OCI-M2 (cell line): ENCODE data around the gene FANCE.
A peak's percentile ranks its signal among the peaks of the same experiment; 100 is the strongest.

Experiments
- DNase-seq: peaks from one replicate; lab custom pipeline; 2025; ENCODE audit not compliant: unreplicated experiment; lab: John Stamatoyannopoulos, UW

FANCE gene, protein sequence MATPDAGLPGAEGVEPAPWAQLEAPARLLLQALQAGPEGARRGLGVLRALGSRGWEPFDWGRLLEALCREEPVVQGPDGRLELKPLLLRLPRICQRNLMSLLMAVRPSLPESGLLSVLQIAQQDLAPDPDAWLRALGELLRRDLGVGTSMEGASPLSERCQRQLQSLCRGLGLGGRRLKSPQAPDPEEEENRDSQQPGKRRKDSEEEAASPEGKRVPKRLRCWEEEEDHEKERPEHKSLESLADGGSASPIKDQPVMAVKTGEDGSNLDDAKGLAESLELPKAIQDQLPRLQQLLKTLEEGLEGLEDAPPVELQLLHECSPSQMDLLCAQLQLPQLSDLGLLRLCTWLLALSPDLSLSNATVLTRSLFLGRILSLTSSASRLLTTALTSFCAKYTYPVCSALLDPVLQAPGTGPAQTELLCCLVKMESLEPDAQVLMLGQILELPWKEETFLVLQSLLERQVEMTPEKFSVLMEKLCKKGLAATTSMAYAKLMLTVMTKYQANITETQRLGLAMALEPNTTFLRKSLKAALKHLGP

DNA sequence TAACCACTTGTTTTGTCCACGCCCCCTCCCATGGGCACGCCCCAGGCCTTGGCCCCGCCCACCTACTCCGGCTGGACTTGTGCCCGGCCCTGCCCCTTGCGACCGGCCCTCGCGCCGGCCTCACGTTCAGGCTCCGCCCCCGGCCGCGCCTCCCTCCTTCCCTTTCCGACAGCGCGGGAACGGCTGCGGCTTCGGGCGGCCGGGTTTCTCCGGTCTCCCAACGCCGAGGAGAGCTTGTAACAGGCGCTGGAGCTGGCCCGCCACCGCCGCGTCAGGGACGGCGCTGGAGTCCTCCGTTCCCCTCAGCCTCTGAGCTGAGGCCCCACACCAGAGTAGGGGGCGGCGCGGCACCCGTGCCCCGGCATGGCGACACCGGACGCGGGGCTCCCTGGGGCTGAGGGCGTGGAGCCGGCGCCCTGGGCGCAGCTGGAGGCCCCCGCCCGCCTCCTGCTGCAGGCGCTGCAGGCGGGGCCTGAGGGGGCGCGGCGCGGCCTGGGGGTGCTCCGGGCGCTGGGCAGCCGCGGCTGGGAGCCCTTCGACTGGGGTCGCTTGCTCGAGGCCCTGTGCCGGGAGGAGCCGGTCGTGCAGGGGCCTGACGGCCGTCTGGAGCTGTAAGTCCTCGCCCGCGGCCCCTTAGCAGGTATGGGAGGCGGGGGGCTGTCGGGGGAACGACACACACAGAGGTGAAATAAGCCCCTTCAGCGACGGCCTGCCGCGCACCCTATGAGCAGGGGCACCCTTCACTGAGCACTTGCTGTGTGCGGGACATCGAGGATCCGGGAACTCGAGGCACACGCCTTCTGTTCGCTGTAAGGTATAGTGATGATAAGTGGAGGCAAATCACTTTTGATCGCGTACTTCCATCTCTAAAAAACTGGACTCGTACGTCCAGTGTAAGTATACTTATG lies at the start of gene FANCE:
Gene FANCE (plus strand): TSS at position 156 of the 908 bp plus-strand sequence. CDS start 208 bp downstream, at position 364.
- peak; percentile 75 for DNase-seq

DNA sequence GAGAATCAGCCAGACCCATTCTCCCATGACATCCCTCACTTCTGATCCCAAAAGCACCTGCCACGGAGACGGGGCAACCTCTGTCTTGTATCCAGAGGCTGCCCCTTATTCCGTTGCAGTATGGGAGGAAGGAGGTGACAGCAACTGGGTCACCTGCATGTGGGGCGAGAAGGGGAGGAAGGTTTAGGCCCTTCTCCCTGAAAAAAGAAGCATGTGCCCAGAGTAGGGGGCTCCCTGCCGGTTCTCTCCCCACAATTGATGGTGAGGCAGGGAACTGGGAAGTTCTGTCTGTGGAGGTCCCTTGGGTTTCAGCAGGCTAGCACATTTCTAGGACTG lies 49.3 kb upstream of the FANCE start:
- DNase-seq: no peak

DNA sequence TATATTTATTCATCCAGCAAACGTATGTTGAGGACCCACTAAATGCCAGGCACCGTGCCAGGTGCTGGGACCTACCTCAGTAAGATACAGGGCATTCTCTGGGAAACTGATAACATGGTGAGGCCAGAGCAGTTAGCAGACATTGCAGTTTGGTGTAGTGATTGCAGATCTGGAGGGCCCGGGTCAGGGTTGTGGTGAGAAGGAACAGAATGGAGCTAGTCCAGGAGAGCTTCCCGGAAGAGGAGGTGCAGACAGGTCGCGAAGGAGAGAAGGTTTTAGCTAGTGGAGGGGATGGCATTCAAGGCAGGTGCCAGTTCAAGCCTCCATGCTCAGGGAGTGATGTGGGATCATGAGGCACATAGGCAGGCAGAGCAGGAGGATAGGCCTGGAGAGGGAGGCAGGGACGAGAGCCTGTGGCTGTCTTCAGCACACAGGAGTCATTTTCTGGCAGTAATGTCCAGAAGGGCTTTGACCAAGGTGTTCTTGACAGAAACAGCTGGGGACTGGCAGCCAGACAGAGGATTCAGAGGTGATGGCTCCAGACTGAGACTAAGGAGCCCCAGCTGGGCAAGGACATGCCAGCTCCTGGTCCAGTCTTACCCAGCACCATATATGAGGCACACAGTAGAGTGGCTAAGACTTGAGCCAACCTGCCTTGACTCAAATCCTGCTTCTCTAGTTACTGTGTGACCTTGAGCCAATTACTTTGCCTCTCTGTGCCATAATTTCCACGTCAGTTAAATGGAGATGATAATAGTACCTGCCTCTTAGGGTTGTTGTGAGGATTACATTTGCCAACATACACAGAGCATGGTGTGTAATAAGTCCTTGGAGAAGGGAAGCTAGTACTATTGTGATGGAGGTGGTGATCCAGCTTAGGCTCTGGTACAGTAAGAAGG lies 48.3 kb upstream of the FANCE start:
- DNase-seq: no peak

DNA sequence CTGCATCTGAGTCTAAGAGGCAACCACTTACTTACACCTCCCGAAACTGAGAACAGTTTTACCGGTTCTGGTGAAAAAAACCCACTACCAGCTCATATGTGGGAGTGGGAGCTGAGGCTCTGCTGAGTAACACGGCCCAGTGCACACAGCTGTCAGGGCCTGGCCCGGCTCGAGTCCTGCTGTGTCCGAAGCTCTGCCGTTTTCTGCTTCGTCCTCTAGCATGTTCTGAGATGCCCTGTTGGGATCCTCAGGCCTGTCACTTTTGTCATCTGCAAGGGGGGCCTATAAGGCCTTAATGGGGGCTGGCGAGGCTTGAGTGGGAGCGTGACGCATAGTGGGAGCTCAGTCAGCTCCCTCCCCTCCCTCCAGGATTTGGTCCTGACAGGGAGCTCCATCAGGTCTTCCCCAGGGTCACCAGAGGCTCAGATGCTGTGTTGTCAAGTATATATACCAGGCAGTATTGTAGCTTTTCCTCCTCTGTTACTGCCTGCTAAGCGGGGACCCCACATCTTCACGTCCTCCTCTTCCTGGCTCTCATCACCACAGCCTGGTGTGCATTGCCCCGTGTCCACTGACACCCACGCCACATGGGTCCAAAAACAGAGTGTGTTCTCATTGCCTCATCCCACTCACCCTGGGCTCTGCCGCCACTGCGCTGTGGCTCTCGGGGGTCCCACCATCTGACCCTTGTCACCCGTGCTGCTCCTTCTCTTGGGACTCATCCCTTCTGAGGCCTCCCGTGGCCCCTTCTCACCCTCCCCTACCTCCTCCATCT lies 45.2 kb upstream of the FANCE start:
- no peak for DNase-seq

DNA sequence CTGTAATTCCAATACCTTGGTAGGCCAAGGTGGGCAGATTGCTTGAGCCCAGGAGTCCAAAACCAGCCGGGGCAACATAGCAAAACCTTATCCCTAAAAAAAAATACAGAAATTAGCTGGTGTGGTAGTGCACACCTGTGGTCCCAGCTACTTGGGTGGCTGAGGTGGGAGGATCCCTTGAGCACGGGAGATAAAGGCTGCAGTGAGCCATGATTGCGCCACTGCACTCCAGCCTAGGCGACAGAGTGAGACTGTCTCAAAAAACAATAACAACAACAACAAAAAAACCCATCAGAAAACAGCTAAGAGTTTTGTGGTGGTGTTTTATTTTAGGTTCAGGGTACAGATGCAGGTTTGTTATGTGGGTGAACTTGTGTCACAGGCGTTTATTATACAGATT lies 42.9 kb upstream of the FANCE start:
- no peak for DNase-seq

DNA sequence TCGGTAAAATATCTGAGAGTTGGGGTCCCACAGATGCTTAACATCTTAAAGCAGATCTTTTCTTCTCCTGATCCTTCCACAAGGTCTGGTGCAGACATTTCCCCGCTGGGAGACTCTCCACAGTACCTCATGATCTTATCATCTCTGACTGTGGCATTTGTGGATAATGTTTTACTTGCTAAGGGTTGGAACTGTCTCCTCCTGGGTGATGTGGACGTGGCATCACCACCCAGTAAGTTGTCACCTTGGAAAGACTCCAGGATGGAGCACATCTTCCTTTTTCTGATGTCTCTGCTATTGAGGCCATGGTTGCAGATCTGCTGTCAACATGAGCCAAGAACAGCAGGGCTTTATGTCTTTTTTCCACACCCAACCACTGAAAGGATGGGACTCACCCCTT lies 42.0 kb upstream of the FANCE start:
- no peak for DNase-seq

DNA sequence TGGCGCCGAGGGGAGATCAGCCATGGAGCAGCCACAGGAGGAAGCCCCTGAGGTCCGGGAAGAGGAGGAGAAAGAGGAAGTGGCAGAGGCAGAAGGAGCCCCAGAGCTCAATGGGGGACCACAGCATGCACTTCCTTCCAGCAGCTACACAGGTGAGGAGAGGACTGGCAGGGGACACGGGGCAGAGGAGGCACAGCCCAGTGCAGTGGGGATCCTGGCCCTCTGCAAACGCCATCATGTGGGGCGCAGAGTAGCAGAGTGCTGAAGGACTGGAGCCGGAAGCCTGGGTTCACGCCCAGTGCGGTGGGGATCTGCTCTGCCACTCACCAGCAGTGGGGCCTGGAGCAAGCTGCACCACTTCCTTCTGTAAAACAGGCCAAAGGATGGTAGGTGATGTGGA lies 41.1 kb upstream of the FANCE start:
- DNase-seq: no peak

DNA sequence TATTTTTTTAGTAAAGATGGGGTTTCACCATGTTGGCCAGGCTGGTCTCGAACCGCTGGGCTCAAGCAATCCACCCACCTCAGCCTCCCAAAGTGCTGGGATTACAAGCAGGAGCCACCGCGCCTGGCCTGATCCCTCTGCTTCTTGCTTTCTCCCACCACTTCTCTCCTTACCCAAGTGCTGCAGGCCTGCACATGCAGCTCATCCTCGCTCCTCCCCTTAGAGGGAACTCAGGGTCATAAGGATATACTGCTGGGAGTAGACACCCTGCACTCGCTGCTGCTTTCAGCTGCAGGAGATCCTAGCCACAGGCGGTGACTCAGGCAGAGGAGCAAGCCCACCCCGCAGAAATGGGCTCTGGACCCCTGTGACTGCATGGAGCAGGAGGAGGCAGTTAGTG lies 40.0 kb upstream of the FANCE start:
- DNase-seq: no peak

DNA sequence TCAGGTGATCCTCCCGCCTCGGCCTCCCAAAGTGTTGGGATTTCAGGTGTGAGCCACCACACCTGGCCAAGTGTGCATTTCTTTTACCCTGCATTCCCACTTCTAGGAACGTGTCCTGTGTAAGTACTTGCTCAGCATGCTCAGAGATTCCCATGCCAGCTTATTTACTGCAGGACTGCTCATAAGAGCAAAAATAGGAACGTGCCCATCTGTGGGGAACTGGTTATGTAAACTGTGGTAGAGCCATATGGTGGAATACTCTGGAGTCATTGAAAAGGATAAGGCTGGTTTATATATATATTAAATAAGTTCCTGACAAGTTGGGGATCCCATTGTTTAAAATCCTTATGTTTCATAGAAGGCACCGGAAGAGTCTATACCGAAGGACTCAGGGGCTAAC lies 38.2 kb upstream of the FANCE start:
- DNase-seq: no peak

DNA sequence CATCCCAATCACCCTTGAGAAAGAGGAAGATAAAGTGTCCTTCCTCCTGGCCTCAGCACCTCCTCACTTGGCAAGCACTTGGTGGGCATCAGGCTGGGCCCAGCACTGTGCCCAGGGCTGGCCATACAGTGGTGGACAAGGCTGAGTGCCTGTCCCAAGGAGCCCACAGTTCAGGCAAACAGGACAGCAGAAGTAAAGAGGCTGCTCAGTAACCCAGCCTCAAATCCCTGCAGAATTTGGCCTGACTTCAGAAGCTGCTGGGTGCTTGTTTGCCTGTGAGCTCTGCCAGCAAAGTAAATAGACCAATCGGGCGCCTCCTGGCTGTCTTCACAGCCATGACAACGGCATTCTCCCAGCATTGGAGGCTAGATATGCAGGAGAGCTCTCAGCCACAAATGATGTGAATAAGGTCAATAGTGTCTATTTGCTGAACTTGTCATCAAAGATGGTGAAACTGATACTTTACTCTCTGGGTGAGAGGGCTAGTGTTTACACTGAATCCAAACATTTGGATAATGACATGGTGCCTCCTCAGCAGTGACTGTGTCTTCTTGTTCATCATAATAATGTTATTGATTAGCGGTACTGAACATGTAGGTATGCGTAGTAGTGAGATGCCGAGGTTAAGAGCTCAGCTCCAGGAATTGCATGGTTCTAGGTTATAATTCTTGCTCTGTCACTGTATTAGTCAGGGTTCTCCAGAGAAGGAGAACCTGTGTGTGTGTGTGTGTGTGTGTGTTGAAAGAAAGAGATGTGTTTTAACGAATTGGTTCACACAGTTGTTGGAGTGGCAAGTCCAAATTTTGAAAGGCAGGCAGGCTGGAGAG lies 36.9 kb upstream of the FANCE start:
- DNase-seq: no peak

DNA sequence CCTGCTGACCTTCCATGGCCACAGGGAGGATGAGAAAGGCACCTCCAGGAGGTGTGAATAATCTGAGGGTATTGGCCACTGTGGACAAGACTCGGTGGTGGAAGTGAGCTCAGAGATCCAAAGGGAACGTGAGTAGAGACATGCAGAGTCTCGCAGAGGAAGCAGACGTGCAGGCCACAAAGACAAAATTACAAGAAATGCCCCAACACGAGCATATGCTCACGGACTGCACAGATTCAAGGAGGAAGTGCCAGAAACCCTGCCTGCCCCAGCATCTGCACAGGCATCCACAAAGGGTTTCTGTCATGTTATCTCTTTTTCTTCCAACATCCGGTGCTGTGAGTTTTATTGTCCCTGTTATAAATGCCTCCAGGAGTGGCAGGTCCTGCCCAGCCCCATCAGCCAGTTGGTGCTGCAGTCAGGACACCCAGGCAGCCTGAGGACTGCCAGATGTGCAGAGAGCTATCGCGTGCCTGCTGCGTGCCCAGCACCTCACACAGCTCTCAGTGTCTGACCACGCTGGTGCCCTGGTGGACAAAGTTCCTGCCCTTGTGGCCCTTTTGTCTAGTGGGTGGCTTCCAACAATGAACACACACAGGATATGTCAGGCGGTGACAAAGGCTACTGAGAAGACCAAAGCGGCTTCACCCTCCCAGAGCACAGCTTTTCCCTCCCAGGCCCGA lies 34.0 kb upstream of the FANCE start:
- no peak for DNase-seq

DNA sequence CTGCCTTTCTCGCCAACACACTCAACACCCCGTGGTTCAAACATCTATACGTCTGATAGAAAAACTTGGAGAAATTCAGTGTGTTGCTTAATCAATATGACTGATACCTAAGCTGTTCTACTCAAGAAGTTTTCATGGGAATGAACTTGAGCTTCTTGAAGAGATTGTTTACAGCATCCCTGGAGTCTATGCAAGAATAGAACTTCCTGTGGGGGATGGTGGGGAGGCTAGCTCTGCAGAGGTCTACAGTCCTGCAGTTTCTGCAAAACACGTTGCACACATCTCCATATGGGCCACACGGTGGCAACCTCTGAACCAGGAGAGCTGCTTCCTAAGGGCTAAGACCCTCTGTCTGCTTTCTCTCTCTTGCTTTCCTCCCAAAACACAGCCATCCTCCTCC lies 32.7 kb upstream of the FANCE start:
- DNase-seq: no peak

DNA sequence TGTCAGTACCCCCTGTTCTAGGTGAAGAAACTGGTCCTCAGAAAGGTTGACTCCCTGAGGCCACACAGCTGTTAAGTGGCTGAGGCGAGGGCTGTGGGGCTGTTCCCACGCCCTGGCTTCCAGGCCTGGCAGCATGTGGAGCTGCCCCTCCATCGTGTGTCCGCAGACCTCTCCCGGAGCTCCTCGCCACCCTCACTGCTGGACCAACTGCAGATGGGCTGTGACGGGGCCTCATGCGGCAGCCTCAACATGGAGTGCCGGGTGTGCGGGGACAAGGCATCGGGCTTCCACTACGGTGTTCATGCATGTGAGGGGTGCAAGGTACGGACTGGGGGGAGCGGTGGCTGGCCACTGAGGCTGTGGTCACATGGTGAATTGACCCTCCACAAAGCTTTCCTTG lies 32.2 kb upstream of the FANCE start:
- no peak for DNase-seq

DNA sequence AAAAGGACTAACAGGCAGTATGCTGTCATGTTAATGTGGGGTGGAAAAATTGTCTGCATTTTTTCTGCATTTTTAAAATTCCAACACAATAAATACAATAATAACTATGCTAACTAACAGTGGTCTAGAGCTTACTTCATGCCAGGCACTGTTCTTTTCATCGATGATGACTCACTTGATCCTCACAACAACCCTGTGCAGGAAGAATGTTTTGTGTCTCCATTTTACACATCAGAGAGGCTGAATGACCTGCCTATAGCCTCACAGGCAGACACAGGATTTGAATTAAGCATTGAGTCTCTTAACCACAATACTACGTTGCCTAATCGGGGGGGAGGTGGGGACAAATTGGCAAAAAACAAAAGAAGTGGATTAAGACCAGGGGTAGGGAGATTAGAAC lies 26.9 kb upstream of the FANCE start:
- DNase-seq: no peak

DNA sequence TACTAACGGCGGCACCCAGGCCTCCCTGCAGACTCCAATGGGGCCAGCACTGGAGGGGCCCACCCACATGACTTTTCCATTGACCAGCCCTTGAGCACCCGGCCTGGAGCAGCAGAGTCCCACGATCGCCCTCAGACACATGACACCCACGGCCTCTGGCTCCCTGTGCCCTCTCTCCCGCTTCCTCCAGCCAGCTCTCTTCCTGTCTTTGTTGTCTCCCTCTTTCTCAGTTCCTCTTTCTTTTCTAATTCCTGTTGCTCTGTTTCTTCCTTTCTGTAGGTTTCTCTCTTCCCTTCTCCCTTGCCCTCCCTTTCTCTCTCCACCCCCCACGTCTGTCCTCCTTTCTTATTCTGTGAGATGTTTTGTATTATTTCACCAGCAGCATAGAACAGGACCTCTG lies 26.1 kb upstream of the FANCE start:
- no peak for DNase-seq

DNA sequence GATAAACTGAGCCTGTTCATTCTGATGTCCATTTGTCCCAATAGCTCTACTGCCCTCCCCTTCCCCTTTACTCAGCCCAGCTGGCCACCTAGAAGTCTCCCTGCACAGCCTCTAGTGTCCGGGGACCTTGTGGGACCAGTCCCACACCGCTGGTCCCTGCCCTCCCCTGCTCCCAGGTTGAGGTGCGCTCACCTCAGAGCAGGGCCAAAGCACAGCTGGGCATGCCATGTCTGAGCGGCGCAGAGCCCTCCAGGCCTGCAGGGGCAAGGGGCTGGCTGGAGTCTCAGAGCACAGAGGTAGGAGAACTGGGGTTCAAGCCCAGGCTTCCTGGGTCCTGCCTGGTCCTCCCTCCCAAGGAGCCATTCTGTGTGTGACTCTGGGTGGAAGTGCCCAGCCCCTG lies 24.7 kb upstream of the FANCE start:
- DNase-seq: no peak

DNA sequence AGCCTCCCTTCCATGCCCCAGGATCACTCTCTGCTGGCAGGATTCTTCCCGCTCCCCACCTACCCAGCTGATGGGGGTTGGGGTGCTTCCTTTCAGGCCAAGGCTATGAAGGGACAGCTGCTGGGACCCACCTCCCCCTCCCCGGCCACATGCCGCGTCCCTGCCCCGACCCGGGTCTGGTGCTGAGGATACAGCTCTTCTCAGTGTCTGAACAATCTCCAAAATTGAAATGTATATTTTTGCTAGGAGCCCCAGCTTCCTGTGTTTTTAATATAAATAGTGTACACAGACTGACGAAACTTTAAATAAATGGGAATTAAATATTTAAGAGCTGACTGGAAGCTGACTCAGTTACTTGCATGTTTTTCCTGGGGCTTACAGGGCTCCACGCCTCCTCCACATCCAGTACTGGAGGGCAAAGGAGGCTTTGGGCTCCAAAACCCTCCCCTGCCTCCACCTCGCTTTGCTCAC lies 24.3 kb upstream of the FANCE start:
- no peak for DNase-seq

DNA sequence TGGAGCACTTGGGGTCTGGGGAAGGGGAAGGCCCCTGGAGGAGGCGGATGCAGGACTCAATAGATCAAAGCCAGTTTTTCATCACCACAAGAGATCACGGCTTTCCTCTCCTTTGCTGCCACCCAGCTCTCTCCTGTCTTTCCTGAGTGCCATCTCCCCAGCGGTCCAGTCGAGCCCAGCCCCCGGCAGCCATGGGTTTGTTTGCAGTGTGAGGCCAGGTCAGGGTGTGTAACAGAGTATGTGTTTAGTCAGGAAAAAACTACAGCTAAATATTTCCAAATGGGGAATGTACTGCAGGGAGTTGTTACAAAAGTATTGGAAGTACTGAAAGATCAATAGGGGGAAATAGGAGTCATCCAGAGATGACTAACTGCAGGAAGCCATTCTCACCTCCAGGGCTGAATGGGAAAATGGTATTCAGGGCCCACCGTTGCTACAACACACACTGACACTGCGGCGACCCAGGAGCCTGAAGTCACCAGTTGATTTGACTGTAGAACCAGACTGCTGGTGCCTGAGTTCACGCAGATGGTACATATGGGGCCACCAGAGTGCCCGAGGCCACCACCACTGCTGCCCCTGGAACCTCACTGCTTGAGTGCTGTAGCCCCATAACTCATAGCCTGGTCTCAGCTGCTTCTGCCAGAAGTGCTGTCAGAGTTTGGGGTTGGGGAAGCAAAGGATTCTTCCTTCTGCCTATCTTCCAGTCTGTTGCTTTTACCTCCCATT lies 23.6 kb upstream of the FANCE start:
- DNase-seq: no peak
